Measurements from ENCODE around the gene KIF22.
A peak's percentile ranks its signal among the peaks of the same experiment; 100 is the strongest.

KIF22 gene

GRCh38 chr16:29804455-29805231 is 14.1 kb downstream of the KIF22 start:
- no peak for DNase-seq

DNA sequence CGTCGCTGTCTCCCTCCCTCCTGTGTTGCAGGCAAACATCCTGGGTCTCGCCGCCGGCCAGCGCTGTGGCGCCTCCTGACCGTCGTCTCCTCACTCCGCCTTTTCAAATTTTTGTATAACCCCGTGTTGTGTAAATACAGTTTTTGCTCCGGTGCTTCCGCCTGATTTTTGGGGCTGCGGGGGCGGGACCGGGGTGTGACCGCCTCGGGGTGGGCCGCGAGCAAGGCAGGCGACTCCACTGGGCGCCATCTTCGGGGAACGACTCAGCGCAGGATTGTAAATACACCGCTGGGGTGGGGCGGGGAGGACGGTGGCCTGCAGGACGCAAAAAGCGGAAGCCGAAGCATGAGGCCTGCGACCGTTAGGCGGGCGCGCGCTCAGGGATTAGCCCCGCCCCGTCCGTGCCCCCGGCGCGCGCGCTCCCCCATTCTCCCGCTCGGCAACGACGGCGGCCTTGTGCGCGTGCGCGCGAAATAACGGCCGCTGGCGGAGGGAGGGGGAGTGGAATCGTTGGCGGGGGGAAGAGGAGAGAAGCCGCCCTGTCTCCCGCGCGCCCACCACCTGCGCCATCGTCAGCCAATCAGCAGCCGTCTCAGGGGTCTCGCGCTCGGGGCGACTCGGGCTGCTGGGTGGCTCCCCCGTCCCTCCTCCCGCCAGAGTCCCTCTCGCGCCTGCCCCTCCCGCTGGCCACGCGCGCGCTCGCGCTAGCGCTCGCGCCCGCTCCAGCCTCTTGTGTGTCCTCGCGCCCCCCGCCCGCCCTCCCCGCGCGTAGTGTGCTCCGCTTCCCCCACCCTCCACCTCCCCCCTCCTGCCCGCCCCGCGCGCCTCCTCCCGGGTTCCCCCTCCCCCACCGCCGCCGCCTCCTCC is 14.9 kb downstream of the KIF22 start:
- peak; percentile 98 for DNase-seq

DNA sequence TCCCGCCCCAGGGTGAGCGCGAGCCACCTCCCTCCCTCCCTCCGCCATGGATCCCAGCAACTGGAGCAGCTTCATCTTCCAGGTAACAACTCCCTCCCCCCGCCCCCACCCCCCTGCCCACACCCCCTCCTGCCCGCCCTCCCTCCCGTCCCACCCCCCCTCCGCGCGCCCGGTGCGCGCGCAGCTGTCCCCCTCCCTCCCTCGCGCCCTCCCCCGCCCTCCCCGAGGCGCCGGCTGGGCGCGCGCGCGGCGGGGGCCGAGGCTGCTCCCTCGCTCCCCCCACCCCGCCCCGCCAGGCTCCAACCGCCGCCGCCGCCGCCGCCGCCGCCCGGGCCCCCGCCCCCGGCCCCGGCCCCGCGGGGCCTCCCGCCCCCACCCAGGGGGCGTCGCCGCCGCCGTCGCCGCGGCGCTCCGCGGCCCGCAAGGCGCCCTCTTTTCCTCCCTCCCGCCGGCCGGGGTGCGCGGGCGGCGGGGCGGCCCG is 15.6 kb downstream of the KIF22 start, which contains the start of gene MAZ:
Gene MAZ, plus strand, starts transcription at position 431 of the 481 bp plus-strand sequence. CDS start 173 bp downstream, outside the sequence.
- no peak for DNase-seq

DNA sequence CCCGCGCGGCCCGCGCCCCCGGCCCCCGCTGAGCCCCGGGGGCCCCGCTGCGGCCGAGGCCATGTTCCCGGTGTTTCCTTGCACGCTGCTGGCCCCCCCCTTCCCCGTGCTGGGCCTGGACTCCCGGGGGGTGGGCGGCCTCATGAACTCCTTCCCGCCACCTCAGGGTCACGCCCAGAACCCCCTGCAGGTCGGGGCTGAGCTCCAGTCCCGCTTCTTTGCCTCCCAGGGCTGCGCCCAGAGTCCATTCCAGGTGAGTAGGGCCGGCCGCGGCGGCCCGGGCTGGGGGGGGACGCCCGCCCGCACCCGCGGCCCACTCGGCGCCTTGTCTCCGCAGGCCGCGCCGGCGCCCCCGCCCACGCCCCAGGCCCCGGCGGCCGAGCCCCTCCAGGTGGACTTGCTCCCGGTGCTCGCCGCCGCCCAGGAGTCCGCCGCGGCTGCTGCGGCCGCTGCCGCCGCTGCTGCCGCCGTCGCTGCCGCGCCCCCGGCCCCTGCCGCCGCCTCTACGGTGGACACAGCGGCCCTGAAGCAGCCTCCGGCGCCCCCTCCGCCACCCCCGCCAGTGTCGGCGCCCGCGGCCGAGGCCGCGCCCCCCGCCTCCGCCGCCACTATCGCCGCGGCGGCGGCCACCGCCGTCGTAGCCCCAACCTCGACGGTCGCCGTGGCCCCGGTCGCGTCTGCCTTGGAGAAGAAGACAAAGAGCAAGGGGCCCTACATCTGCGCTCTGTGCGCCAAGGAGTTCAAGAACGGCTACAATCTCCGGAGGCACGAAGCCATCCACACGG is 16.3 kb downstream of the KIF22 start:
- DNase-seq, result peak; percentile 81

GRCh38 chr16:29807426-29808218 is 17.1 kb downstream of the KIF22 start:
- DNase-seq, result peak; percentile 91

GRCh38 chr16:29808219-29808900 is 17.8 kb downstream of the KIF22 start:
- peak; percentile 58 for DNase-seq

- DNase-seq, result no peak
Measured at GRCh38 chr16:29809031-29809747, 18.6 kb downstream of the KIF22 start.

- peak; percentile 54 for DNase-seq
Measured at GRCh38 chr16:29809850-29810698, 19.5 kb downstream of the KIF22 start.

- no peak for DNase-seq
Measured at GRCh38 chr16:29810699-29811169, 20.2 kb downstream of the KIF22 start.

DNA sequence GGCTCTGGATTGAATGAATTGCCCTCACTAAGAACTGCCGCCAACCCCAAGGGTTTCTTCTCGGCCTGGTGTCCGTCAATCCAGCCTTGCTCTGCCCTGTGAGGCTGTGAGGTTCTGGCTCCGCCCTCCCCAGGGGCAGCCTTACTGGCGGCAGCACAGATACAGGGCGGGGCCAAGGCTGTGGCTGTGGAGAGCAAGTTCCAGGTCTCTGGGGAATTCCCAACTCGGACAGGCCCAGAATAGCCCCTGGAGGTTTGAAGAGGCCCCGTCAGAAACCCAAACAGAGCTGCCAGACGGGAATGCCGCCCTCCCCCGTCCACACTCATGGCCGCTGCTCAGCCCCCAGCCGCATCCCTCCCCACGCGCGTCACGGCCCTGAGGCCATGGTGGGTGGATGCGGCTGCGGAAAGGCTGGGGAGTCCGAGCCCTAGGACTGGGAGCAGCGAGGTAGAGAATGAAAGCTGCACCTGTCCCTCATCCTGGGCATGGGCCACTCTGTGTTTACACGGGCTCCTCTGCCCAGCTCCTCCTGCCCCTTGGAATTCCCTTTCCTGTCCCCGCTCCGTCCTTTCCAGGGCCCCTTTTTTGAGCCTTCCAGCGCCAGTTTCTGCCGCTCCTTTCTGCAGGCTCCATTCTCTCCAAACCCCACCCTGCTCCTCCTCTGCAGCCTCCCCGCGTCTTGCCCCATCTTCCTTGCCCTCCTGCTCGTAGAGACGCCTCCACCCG is 20.8 kb downstream of the KIF22 start:
- peak; percentile 86 for DNase-seq

- DNase-seq, result peak; percentile 66
Measured at GRCh38 chr16:29811896-29812665, 21.5 kb downstream of the KIF22 start, which contains the start of gene PRRT2. TSS of gene PRRT2 (plus strand) at chr16:29812193. CDS start at chr16:29813055, 862 bp downstream.

DNA sequence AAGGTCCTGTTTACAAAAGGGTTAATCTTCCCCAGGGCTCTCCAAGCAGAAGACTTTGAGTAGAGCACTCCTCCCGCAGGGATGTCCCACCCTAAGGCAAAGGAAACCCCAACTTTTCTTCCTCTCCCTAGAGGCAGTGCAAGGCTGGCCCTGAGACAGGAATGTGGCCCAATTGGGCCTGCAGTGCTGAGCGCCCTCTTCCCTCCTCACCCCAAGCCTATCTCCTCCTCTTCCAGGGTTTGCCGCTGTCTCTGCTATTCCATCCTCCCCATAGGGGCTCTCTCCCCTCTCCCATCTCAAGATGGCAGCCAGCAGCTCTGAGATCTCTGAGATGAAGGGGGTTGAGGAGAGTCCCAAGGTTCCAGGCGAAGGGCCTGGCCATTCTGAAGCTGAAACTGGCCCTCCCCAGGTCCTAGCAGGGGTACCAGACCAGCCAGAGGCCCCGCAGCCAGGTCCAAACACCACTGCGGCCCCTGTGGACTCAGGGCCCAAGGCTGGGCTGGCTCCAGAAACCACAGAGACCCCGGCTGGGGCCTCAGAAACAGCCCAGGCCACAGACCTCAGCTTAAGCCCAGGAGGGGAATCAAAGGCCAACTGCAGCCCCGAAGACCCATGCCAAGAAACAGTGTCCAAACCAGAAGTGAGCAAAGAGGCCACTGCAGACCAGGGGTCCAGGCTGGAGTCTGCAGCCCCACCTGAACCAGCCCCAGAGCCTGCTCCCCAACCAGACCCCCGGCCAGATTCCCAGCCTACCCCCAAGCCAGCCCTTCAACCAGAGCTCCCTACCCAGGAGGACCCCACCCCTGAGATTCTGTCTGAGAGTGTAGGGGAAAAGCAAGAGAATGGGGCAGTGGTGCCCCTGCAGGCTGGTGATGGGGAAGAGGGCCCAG is 22.4 kb downstream of the KIF22 start:
- no peak for DNase-seq

DNA sequence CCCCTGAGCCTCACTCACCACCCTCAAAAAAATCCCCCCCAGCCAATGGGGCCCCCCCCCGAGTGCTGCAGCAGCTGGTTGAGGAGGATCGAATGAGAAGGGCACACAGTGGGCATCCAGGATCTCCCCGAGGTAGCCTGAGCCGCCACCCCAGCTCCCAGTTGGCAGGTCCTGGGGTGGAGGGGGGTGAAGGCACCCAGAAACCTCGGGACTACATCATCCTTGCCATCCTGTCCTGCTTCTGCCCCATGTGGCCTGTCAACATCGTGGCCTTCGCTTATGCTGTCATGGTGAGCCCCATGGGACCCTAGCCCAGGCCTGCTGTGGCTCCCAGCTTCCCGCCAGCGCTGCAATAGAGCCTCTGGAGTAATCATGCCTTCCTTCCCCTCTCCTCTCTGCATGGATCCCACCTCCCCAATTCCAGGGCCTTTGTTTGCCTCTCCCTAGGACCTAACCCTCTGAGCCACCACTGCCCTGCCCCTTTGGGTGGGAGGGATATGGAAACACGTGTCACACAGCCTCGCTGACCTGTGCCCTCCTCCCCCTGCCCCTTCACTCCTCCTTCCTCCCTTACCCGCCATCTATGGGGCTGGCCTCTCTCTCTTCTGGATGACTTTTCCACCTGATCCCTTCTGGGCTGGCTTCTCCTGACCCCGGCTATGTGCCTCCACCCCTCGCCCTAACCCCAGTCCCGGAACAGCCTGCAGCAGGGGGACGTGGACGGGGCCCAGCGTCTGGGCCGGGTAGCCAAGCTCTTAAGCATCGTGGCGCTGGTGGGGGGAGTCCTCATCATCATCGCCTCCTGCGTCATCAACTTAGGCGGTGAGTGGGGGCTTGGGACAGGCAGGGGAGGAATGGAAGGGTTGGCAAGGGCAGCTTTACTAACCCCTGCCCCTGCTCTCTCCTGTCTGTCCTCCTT is 23.4 kb downstream of the KIF22 start:
- no peak for DNase-seq

- no peak for DNase-seq
Measured at GRCh38 chr16:29814592-29814991, 24.0 kb downstream of the KIF22 start.

GRCh38 chr16:29815032-29815721 is 24.6 kb downstream of the KIF22 start:
- peak; percentile 72 for DNase-seq
